Nephron (organoid): ENCODE measurements around the gene ANO4.

Experiments used
- H3K27ac Mint-ChIP-seq, 3 experiments: 2 replicates each; pipeline ENCODE4 v1.8.0; 2020; ENCODE audit warnings: mixed read lengths in 3 of 3, mild to moderate bottlenecking in 2 of 3, moderate library complexity in 1 of 3
- H3K27me3 Mint-ChIP-seq: 2 replicates; pipeline ENCODE4 v1.8.0; 2021; ENCODE audit warnings: low read depth, mild to moderate bottlenecking, moderate library complexity, mixed read lengths
- H3K36me3 Mint-ChIP-seq: 2 replicates; pipeline ENCODE4 v1.8.0; 2020; ENCODE audit warnings: low read depth, mixed read lengths
- H3K4me1 Mint-ChIP-seq: 2 replicates; pipeline ENCODE4 v1.8.0; 2020; ENCODE audit warnings: mixed read lengths
- H3K4me3 Mint-ChIP-seq, 3 experiments: 2 replicates each; pipeline ENCODE4 v1.8.0; 2020; ENCODE audit warnings: mild to moderate bottlenecking in 3 of 3, mixed read lengths in 3 of 3, moderate library complexity in 2 of 3
- H3K9me3 Mint-ChIP-seq: 2 replicates; pipeline ENCODE4 v1.8.0; 2020; ENCODE audit warnings: mixed read lengths
- TF ChIP-seq, protein P1 (sequence below), 3 experiments: fragments of 200-600 bp; sonication (generic); IDR thresholded peaks; one replicate each; pipeline ENCODE4 v1.5.0; 2021; ENCODE audit warnings: antibody characterized with exemption in 3 of 3; ENCODE audit not compliant: unreplicated experiment in 3 of 3

Gene ANO4

DNA sequence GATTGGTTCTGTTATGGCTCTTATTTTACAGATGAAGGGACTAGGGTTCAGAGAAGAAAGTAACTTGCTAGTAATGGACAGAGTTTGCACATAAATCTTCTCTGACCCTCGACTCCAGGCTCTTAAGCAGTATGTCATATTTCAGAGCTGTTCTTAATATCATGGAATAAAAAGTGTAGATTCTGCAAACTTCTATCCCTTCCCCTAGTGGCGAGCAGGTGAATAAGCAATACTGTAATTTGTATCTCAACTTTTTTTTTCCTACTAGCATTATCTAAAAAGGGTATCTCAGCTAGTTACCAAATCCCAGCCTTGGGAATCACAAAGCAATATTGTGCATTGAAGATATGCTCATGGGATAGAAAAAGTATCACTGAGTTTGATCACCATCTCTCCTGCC, 83.2 kb downstream of the ANO4 start:
- TF ChIP-seq, protein P1, sequence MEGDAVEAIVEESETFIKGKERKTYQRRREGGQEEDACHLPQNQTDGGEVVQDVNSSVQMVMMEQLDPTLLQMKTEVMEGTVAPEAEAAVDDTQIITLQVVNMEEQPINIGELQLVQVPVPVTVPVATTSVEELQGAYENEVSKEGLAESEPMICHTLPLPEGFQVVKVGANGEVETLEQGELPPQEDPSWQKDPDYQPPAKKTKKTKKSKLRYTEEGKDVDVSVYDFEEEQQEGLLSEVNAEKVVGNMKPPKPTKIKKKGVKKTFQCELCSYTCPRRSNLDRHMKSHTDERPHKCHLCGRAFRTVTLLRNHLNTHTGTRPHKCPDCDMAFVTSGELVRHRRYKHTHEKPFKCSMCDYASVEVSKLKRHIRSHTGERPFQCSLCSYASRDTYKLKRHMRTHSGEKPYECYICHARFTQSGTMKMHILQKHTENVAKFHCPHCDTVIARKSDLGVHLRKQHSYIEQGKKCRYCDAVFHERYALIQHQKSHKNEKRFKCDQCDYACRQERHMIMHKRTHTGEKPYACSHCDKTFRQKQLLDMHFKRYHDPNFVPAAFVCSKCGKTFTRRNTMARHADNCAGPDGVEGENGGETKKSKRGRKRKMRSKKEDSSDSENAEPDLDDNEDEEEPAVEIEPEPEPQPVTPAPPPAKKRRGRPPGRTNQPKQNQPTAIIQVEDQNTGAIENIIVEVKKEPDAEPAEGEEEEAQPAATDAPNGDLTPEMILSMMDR (IDR thresholded peaks at IDR 0.05; ENCODE audit: unreplicated experiment in 3 of 3): no peak
- Mint-ChIP-seq H3K4me3 (no peak overlapping the region), H3K4me1 (no peaks in the 10 kb centered on the region), H3K27ac (no peak overlapping the region), H3K36me3 (no peaks in the 10 kb centered on the region), H3K27me3 (no peaks in the 10 kb centered on the region), H3K9me3 (peaks cover 6% of the 10 kb centered on the region)

DNA sequence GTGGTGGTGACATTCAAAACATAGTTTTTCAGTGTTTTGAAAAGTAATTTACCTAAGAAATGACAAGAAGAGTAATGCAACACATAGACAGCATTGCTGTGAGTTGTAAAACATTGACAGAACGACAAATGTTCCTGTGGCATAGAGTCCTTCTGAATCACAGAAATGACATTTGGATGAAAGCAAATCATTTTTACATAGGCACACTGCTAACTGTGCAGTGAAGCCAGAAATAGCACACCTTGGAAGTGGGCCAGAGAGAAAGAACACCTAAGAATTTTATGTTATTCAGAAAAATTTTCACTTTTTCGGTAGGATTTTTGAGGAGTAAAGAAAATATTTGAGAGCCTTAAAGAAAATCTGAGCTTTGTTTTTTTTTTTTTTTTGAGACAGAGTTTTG, 100.6 kb downstream of the ANO4 start:
- TF ChIP-seq, protein P1 (IDR thresholded peaks at IDR 0.05; ENCODE audit: unreplicated experiment in 3 of 3): no peak
- H3K27me3 Mint-ChIP-seq: no peaks in the 10 kb centered on the region

DNA sequence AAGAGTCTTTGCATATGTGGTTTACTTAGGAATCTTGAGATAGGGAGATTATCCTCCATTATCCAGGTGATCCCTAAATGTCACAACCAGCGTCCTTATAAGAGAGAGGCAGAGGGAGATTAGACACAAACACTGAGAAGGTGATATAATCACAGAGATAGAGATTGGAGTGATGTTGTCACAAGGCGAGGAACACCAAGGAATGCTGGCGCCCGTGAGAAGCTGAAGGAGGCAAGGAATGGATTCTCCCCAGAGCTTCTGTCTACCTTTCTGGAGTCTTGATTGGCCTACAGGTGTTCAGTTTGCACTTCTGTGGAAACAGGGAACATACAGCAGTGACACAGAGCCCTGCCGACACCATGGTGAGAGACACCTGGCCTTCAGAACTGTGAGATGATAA, 101.6 kb downstream of the ANO4 start:
- Mint-ChIP-seq H3K9me3 (no peaks in the 10 kb centered on the region), H3K27ac (no peak overlapping the region), H3K36me3 (no peaks in the 10 kb centered on the region), H3K4me3 (no peak overlapping the region), H3K4me1 (no peaks in the 10 kb centered on the region), H3K27me3 (no peaks in the 10 kb centered on the region)
- TF ChIP-seq, protein P1 (IDR thresholded peaks at IDR 0.05; ENCODE audit: unreplicated experiment in 3 of 3): no peak

More for the DNA sequence above, 100.6 kb downstream of the ANO4 start:
- Mint-ChIP-seq H3K27ac (no peak overlapping the region), H3K36me3 (no peaks in the 10 kb centered on the region), H3K4me3 (no peak overlapping the region), H3K4me1 (no peaks in the 10 kb centered on the region), H3K9me3 (no peaks in the 10 kb centered on the region)

DNA sequence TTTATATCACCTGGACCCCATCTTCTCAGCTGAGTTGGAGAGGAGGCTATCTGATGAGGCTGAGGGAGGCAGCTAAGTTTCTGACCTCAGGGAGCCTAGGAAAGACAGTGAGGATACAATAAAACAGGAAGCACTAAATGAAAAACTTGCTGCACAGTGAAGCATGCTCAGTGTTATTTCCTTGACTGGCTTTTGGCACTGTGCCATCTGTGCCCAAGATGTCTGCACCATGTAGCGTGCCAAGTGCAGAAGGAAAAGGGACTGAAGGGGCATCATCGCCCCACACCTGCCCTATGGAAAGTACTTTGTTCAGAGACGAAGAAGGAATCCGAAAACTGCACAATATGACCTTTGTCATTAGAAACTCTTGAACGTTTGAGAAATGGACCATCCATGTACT, 102.7 kb downstream of the ANO4 start:
- Mint-ChIP-seq H3K27me3 (no peaks in the 10 kb centered on the region), H3K9me3 (no peaks in the 10 kb centered on the region), H3K4me3 (no peak overlapping the region), H3K27ac (no peak overlapping the region), H3K4me1 (no peaks in the 10 kb centered on the region), H3K36me3 (no peaks in the 10 kb centered on the region)
- TF ChIP-seq, protein P1 (IDR thresholded peaks at IDR 0.05; ENCODE audit: unreplicated experiment in 3 of 3): no peak

DNA sequence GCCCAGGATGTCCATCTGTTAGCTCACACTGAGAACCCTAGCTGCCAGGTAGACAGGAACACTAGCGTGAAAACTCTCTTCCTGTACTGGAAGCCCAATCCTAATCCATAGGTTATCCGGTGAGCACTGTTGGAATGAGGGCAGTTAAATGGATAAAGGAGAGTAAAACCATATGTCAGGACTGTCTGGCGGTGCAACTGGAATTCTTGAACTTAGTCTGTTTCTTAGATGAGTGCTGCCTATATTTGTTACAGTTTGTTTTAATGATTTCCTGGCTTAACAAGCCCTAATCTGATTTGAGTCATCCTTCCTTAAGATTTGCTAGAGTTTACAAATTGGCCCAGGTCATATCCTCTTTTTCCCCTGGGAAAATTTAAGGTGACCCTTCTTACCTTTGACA, 104.7 kb downstream of the ANO4 start:
- Mint-ChIP-seq H3K27me3 (peaks cover 3% of the 10 kb centered on the region), H3K27ac (no peak overlapping the region), H3K36me3 (no peaks in the 10 kb centered on the region), H3K9me3 (no peaks in the 10 kb centered on the region), H3K4me3 (no peak overlapping the region), H3K4me1 (no peaks in the 10 kb centered on the region)
- TF ChIP-seq, protein P1 (IDR thresholded peaks at IDR 0.05; ENCODE audit: unreplicated experiment in 3 of 3): no peak

DNA sequence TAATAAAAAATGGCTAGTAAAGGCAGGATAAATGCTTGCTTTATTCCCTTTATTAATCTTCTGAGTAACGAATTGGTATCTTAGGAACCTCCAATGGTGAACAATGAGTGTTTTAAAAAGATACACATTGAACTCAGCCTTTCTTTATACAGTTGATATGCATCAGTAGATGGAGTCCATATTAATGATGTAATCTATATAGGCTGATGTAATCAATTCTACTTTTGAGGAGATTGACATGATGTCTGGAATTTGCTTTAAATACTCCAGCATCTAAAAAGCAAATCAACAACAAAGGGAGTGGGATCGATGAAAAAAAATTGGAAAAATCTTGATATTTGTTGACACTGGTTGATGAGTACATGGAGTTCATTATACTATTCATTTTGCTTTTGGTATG, 106.2 kb downstream of the ANO4 start:
- Mint-ChIP-seq H3K9me3 (no peaks in the 10 kb centered on the region), H3K27ac (no peak overlapping the region), H3K4me3 (no peak overlapping the region), H3K27me3 (peaks cover 3% of the 10 kb centered on the region), H3K36me3 (no peaks in the 10 kb centered on the region), H3K4me1 (no peaks in the 10 kb centered on the region)
- TF ChIP-seq, protein P1 (IDR thresholded peaks at IDR 0.05; ENCODE audit: unreplicated experiment in 3 of 3): no peak
